ENCODE results near the gene BOD1L1. TPM values are rescaled to one million over a fixed set of nuclear protein-coding genes. Genes with fewer than 3 reads are reported as not detected.

The BOD1L1 gene
- total and polyA plus RNA-seq, 2 donors (not counting 1 experiment from before 2014, with no cell fraction given) = 20.1 to 34.3 TPM

GRCh38 chr4:13526658-13527057 lies 100.9 kb downstream of the BOD1L1 start:
- Histone ChIP-seq H3K27ac (ENCODE audit: insufficient read depth, low read length) (no peak overlapping the region), H4K20me1 (ENCODE audit: control insufficient read depth, extremely low read depth, insufficient read depth, low read length) (no peaks in the 10 kb centered on the region), H3K4me2 (ENCODE audit: extremely low read depth, insufficient read depth, low read length) (no peak overlapping the region), H3K9ac (ENCODE audit: insufficient read depth, low read length) (no peak overlapping the region), H3K27me3 (ENCODE audit: control insufficient read depth, insufficient read depth, low read length) (peaks cover 74% of the 10 kb centered on the region), H3K79me2 (ENCODE audit: control insufficient read depth, insufficient read depth, low read length) (no peaks in the 10 kb centered on the region), H2AFZ (ENCODE audit: low read length) (no peak overlapping the region), H3K4me3 (replicated peaks in 1 of 4; ENCODE audit: control extremely low read depth in 1 of 4, insufficient read depth in 1 of 4, low read depth in 3 of 4, low read length in 4 of 4) (no peak overlapping the region), H3K36me3 (ENCODE audit: control insufficient read depth, insufficient read depth, low read length) (no peaks in the 10 kb centered on the region), H3K9me3 (ENCODE audit: control insufficient read depth, insufficient read depth, low read depth, low read length) (no peaks in the 10 kb centered on the region), H3K4me1 (ENCODE audit: control insufficient read depth, extremely low read depth, insufficient read depth, low read length) (no peaks in the 10 kb centered on the region)
- TF ChIP-seq EZH2 (IDR thresholded peaks at IDR 0.05; ENCODE audit: low read length, missing control alignments) = no peak
- no peak for TF ChIP-seq CTCF (conservative IDR thresholded peaks at IDR 0.05 in 1 of 2, IDR thresholded peaks at IDR 0.05 in 1 of 2; ENCODE audit: low read depth in 1 of 2, low read length in 2 of 2)
- no peak for DNase-seq (ENCODE audit: low read depth in 2 of 2)

- Histone ChIP-seq H3K79me2 (ENCODE audit: control insufficient read depth, insufficient read depth, low read length) (no peaks in the 10 kb centered on the region), H2AFZ (ENCODE audit: low read length) (no peak overlapping the region), H4K20me1 (ENCODE audit: control insufficient read depth, extremely low read depth, insufficient read depth, low read length) (no peaks in the 10 kb centered on the region), H3K27me3 (ENCODE audit: control insufficient read depth, insufficient read depth, low read length) (peaks cover 69% of the 10 kb centered on the region), H3K36me3 (ENCODE audit: control insufficient read depth, insufficient read depth, low read length) (no peaks in the 10 kb centered on the region), H3K4me2 (ENCODE audit: extremely low read depth, insufficient read depth, low read length) (no peak overlapping the region), H3K27ac (ENCODE audit: insufficient read depth, low read length) (no peak overlapping the region), H3K9ac (ENCODE audit: insufficient read depth, low read length) (no peak overlapping the region), H3K9me3 (ENCODE audit: control insufficient read depth, insufficient read depth, low read depth, low read length) (no peaks in the 10 kb centered on the region), H3K4me3 (replicated peaks in 1 of 4; ENCODE audit: control extremely low read depth in 1 of 4, insufficient read depth in 1 of 4, low read depth in 3 of 4, low read length in 4 of 4) (no peak overlapping the region), H3K4me1 (ENCODE audit: control insufficient read depth, extremely low read depth, insufficient read depth, low read length) (no peaks in the 10 kb centered on the region)
- no peak for DNase-seq (ENCODE audit: low read depth in 2 of 2)
- TF ChIP-seq CTCF (conservative IDR thresholded peaks at IDR 0.05 in 1 of 2, IDR thresholded peaks at IDR 0.05 in 1 of 2; ENCODE audit: low read depth in 1 of 2, low read length in 2 of 2) (no peak), EZH2 (IDR thresholded peaks at IDR 0.05; ENCODE audit: low read length, missing control alignments) (no peak)
These were observed 101.8 kb downstream of the BOD1L1 start for GRCh38 chr4:13525606-13526281.

- peak; percentile 50 for TF ChIP-seq EZH2 (IDR thresholded peaks at IDR 0.05; ENCODE audit: low read length, missing control alignments)
- no peak for TF ChIP-seq CTCF (conservative IDR thresholded peaks at IDR 0.05 in 1 of 2, IDR thresholded peaks at IDR 0.05 in 1 of 2; ENCODE audit: low read depth in 1 of 2, low read length in 2 of 2)
- no peak overlapping the region for H2AFZ ChIP-seq (ENCODE audit: low read length)
- H3K27ac ChIP-seq (ENCODE audit: insufficient read depth, low read length) = no peak overlapping the region
- no peaks in the 10 kb centered on the region for H3K79me2 ChIP-seq (ENCODE audit: control insufficient read depth, insufficient read depth, low read length)
- H3K9ac ChIP-seq (ENCODE audit: insufficient read depth, low read length) = no peak overlapping the region
- no peak overlapping the region for H3K4me3 ChIP-seq (replicated peaks in 1 of 4; ENCODE audit: control extremely low read depth in 1 of 4, insufficient read depth in 1 of 4, low read depth in 3 of 4, low read length in 4 of 4)
- no peaks in the 10 kb centered on the region for H3K4me1 ChIP-seq (ENCODE audit: control insufficient read depth, extremely low read depth, insufficient read depth, low read length)
- no peaks in the 10 kb centered on the region for H3K36me3 ChIP-seq (ENCODE audit: control insufficient read depth, insufficient read depth, low read length)
- H3K9me3 ChIP-seq (ENCODE audit: control insufficient read depth, insufficient read depth, low read depth, low read length) = no peaks in the 10 kb centered on the region
- H3K4me2 ChIP-seq (ENCODE audit: extremely low read depth, insufficient read depth, low read length) = no peak overlapping the region
- DNase-seq (ENCODE audit: low read depth in 2 of 2) = peak in 1 of 2 donors; percentile 73
- H3K27me3 ChIP-seq (ENCODE audit: control insufficient read depth, insufficient read depth, low read length) = peaks cover 60% of the 10 kb centered on the region
- no peaks in the 10 kb centered on the region for H4K20me1 ChIP-seq (ENCODE audit: control insufficient read depth, extremely low read depth, insufficient read depth, low read length)
These were observed 102.9 kb downstream of the BOD1L1 start for GRCh38 chr4:13524504-13525243.
